Esophagus muscularis mucosa (tissue), 4 donors: ENCODE results near the gene NPLOC4. TPM values are rescaled to one million over a fixed set of nuclear protein-coding genes. Genes with fewer than 3 reads are reported as not detected.

ENCODE experiments used
- DNase-seq: peaks from one replicate; pipeline ENCODE4 v3.0.0-alpha.2; 2017; ENCODE audit errors: extremely low spot score
- H3K27ac ChIP-seq, 4 donors: fragments of 200-600 bp; sonication (generic); replicated peaks in 1 of 4; 1 replicate in 3 of 4; 2 replicates in 1 of 4; pipeline ENCODE4 v1.5.1; 2016 to 2019; ENCODE audit warnings: mild to moderate bottlenecking in 1 of 4
- H3K27me3 ChIP-seq, 4 donors: fragments of 200-600 bp; sonication (generic); one replicate each; pipeline versions ENCODE4 v1.5.1 to v1.6.0; 2016 to 2019
- H3K36me3 ChIP-seq, 4 donors: fragments of 200-600 bp; sonication (generic); one replicate each; pipeline ENCODE4 v1.5.1; 2016 to 2019
- H3K4me1 ChIP-seq, 4 donors: fragments of 200-600 bp; sonication (generic); one replicate each; pipeline ENCODE4 v1.5.1; 2016 to 2019
- H3K4me3 ChIP-seq, 4 donors: fragments of 200-600 bp; sonication (generic); 1 replicate in 2 of 4; 2 replicates in 2 of 4; pipeline ENCODE4 v1.5.1; 2016 to 2019; ENCODE audit warnings: mild to moderate bottlenecking in 4 of 4, moderate library complexity in 1 of 4
- H3K9me3 ChIP-seq, 4 donors: fragments of 200-600 bp; sonication (generic); 1 replicate in 3 of 4; 2 replicates in 1 of 4; pipeline ENCODE4 v1.5.1; 2016 to 2019
- CTCF ChIP-seq, 3 experiments: fragments of 200-600 bp in 2 of 3; fragments of 450-650 bp in 1 of 3; sonication (generic) in 2 of 3; IDR thresholded peaks; one replicate each; pipeline ENCODE4 v1.5.1; 2017 to 2019; ENCODE audit warnings: antibody characterized with exemption in 3 of 3, mild to moderate bottlenecking in 2 of 3, moderate library complexity in 1 of 3
- EP300 ChIP-seq: sonication (generic); formaldehyde crosslinking; IDR thresholded peaks from one replicate; pipeline ENCODE4 v1.6.1; 2017; ENCODE audit warnings: antibody characterized with exemption
- POLR2A ChIP-seq: fragments of 450-650 bp; IDR thresholded peaks from one replicate; pipeline ENCODE4 v1.6.1; 2017; ENCODE audit warnings: antibody characterized with exemption, moderate library complexity, mild to moderate bottlenecking, low read depth
- POLR2AphosphoS5 ChIP-seq, 2 donors: sonication (generic); formaldehyde crosslinking; IDR thresholded peaks; one replicate each; pipeline ENCODE4 v1.6.1; 2017; ENCODE audit warnings: antibody characterized with exemption in 2 of 2
- WGBS: methylation state at CpG from one replicate; pipeline ENCODE4 v1.1.5; 2018; 5-methylcytosine and 5-hydroxymethylcytosine counted together
- intact Hi-C: fragments of 100-400 bp; cut with DNase I; formaldehyde crosslinking; loops from one replicate; pipeline ENCODE4 v1.15.1; 2023
- total RNA-seq, 4 donors: library from RNA; depleted of rRNA; stranded (reverse); fragments of >200 nt; gene quantifications; one replicate each; pipeline versions ENCODE4 v1.1.0 to v1.2.1, GENCODE V29; 2016

NPLOC4 gene
- total RNA-seq, 4 donors from 2014 or later = 58.1 to 86.6 (median 65.7) TPM

- no peak overlapping the region for H3K27ac ChIP-seq
- H3K27me3 ChIP-seq = peaks cover 0 to 29% (median 13%) of the 10 kb centered on the region in 4 donors
- H3K4me1 ChIP-seq = peaks cover 0 to 8% (median 3%) of the 10 kb centered on the region in 4 donors
- TF ChIP-seq CTCF (IDR thresholded peaks at IDR 0.05) (no peak), EP300 (no peak), POLR2A (no peak), POLR2AphosphoS5 (IDR thresholded peaks at IDR 0.05) (no peak)
- intact Hi-C loops = no loop called here
- no peaks in the 10 kb centered on the region for H3K36me3 ChIP-seq
- H3K4me3 ChIP-seq = no peak overlapping the region
- no peak for DNase-seq
- peaks cover 0 to 7% (median 5%) of the 10 kb centered on the region in 4 donors for H3K9me3 ChIP-seq
- 92% methylated on average over 11 of the region's 15 CpGs for WGBS
Observed at GRCh38 chr17:81644496-81644895, 7.6 kb upstream of the NPLOC4 start.

- Histone ChIP-seq H3K36me3 (no peaks in the 10 kb centered on the region), H3K4me3 (no peak overlapping the region), H3K9me3 (no peaks in the 10 kb centered on the region), H3K4me1 (peaks cover 5 to 8% (median 7%) of the 10 kb centered on the region in 4 donors), H3K27ac (no peak overlapping the region), H3K27me3 (peaks cover 0 to 3% (median 0%) of the 10 kb centered on the region in 4 donors)
- TF ChIP-seq EP300 (no peak), POLR2A (no peak), CTCF (IDR thresholded peaks at IDR 0.05) (no peak), POLR2AphosphoS5 (IDR thresholded peaks at IDR 0.05) (no peak)
- WGBS = 99% methylated on average over 8 of the region's 17 CpGs
- intact Hi-C loops = no loop called here
- DNase-seq = no peak
Observed at GRCh38 chr17:81641825-81642489, 5.0 kb upstream of the NPLOC4 start.

- intact Hi-C loops = no loop called here
- TF ChIP-seq POLR2A (no peak), EP300 (no peak), POLR2AphosphoS5 (IDR thresholded peaks at IDR 0.05) (no peak), CTCF (IDR thresholded peaks at IDR 0.05) (no peak)
- H3K4me1 ChIP-seq = peaks cover 16 to 22% (median 21%) of the 10 kb centered on the region in 4 donors
- no peaks in the 10 kb centered on the region for H3K27me3 ChIP-seq
- H3K27ac ChIP-seq = no peak overlapping the region
- H3K36me3 ChIP-seq = no peaks in the 10 kb centered on the region
- no peak for DNase-seq
- H3K4me3 ChIP-seq = no peak overlapping the region
- 95% methylated on average over 9 of the region's 9 CpGs for WGBS
- no peaks in the 10 kb centered on the region for H3K9me3 ChIP-seq
Observed at GRCh38 chr17:81640011-81640410, 3.1 kb upstream of the NPLOC4 start.

GRCh38 chr17:81638683-81639082, 1.8 kb upstream of the NPLOC4 start:
- no peaks in the 10 kb centered on the region for H3K27me3 ChIP-seq
- H3K4me3 ChIP-seq = no peak overlapping the region
- H3K36me3 ChIP-seq = no peaks in the 10 kb centered on the region
- intact Hi-C loops = no loop called here
- 79% methylated on average over 4 of the region's 4 CpGs for WGBS
- no peak overlapping the region for H3K27ac ChIP-seq
- H3K9me3 ChIP-seq = no peaks in the 10 kb centered on the region
- H3K4me1 ChIP-seq = peaks cover 29 to 35% (median 35%) of the 10 kb centered on the region in 4 donors
- TF ChIP-seq POLR2AphosphoS5 (IDR thresholded peaks at IDR 0.05) (no peak), POLR2A (no peak), EP300 (no peak), CTCF (IDR thresholded peaks at IDR 0.05) (no peak)
- no peak for DNase-seq
